Measurements from ENCODE around the gene RC3H1.
"Not testable (repeated sequence)": the region's sequence is repeated elsewhere in the genome, so short reads cannot be mapped to it uniquely, and the experiment has no call there.

RC3H1 gene

DNA sequence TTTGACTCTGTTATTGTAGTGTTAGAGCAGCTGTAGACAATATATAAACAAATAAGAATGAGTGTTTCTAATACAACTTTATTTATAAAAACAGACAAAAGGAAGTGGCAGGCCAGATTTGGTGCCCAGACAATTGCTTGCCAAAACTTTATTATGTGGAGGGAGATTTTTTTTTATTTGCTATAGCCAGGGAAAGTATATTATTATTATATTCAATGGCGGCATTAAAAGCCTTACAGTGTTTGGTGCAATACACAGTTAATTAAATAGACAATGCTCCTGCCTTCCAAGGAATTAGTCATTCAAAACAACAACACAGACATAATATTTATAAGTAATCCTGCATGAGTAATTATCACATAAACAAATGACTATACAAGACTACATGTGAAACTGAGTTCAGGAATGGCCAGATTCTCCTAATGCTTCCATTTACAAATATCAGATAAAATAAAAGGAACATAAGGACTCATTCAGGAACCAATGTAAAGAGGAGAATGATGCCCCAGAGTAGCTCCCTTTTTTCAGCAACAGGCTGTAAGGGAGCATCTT is 10.6 kb upstream of the RC3H1 start:
- in situ Hi-C loops (cut with MboI; ENCODE audit: low pct_unique_long_range_greater_than_20kb, low sequenced_read_pairs), result no loop called here
- no peak for DNase-seq

- DNase-seq, result no peak
- in situ Hi-C loops (cut with MboI; ENCODE audit: low pct_unique_long_range_greater_than_20kb, low sequenced_read_pairs), result no loop called here
These were observed 8.9 kb upstream of the RC3H1 start for GRCh38 chr1:174031099-174031498.

GRCh38 chr1:174028495-174028894 is 6.3 kb upstream of the RC3H1 start:
- DNase-seq, result no peak
- in situ Hi-C loops (cut with MboI; ENCODE audit: low pct_unique_long_range_greater_than_20kb, low sequenced_read_pairs), result no loop called here

DNA sequence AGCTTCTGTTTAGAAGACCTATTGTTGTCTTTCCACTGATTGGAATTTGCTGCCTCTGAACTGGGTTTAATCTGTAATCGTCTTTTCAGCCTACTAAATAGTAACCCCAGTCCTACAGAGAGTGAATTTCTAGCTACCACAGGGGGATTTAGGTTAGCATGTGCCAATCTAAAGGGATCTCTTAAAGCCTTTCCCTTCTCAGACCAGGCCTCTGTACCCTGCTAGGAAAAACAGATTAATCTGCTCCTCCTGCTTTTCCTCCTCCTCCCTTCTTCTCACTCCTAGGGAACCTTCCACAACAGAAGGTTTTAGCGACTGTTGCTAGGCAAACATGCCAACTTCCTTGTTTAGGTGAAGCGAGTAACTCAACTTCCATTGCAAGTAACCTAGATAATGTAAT is 1.3 kb upstream of the RC3H1 start:
- peak; percentile 89 for DNase-seq
- in situ Hi-C loops (cut with MboI; ENCODE audit: low pct_unique_long_range_greater_than_20kb, low sequenced_read_pairs), result no loop called here

DNA sequence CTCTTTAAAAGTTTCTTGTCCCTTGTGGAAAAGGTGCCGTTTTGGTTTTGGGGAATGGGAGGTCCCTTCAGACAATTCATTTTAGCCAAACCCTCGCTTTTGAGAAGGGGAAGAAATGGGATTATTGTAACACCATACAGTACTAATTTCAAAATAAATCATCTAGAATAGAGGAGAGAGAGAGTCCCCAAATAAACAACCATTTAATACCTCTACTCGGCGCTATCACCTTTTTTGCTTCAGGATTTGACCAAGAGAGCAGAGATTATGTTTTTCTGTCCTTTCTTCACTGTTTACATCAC is 770 bp upstream of the RC3H1 start:
- in situ Hi-C loops (cut with MboI; ENCODE audit: low pct_unique_long_range_greater_than_20kb, low sequenced_read_pairs), result no loop called here

DNA sequence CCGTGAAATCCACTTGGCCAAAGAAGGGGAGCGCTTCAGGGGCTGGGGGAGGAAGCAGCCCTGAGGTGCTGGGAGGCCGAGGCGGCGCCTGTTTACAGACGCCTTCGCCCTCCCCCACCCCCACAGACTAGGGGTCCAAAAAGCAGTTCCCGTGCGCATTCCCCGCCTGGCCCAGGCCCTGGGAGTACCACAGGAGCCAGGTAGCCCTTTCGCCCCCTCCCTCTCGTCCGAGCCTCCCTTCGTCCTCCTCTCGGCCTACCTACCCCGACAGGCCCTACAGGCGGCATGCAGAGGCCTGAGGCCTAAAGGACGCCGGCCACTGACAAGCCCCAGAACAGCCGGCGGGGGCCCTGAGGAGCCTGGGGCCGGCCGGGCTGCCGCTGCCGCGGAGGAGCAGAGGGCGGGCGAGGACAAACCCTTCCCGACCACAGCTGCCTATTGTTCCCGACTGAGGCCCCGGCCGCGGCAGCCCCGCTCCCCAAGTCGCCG is 522 bp downstream of the RC3H1 start:
- DNase-seq, result peak; percentile 67
- in situ Hi-C loops (cut with MboI; ENCODE audit: low pct_unique_long_range_greater_than_20kb, low sequenced_read_pairs), result no loop called here

More for the DNA sequence above, 770 bp upstream of the RC3H1 start:
- DNase-seq, result no peak

GRCh38 chr1:174018565-174018964 is 3.6 kb downstream of the RC3H1 start:
- no peak for DNase-seq
- in situ Hi-C loops (cut with MboI; ENCODE audit: low pct_unique_long_range_greater_than_20kb, low sequenced_read_pairs), result no loop called here

GRCh38 chr1:174017231-174017970 is 4.8 kb downstream of the RC3H1 start:
- DNase-seq, result no peak
- in situ Hi-C loops (cut with MboI; ENCODE audit: low pct_unique_long_range_greater_than_20kb, low sequenced_read_pairs), result no loop called here

GRCh38 chr1:174013864-174014418 is 8.2 kb downstream of the RC3H1 start:
- DNase-seq, result no peak
- in situ Hi-C loops (cut with MboI; ENCODE audit: low pct_unique_long_range_greater_than_20kb, low sequenced_read_pairs), result no loop called here

DNA sequence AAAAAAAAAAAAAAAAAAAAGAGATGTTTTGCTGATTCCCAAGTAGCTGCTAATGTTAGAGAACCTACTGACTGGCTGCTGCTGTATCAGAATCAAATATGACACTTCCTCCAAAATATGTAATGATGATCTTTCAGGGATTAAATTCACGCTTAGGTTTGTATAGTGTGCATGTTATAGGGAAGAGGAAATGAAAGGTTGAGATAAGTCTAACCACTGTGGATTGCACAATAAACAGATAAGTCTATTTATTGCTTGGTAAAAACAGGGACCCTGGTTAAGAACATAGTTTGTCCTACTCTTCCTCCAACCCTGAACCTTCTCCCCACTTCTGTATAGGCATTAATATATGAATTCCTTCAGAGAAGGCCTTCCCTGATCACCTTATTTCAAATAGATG is 13.2 kb downstream of the RC3H1 start:
- in situ Hi-C loops (cut with MboI; ENCODE audit: low pct_unique_long_range_greater_than_20kb, low sequenced_read_pairs), result no loop called here
- DNase-seq, result peak; percentile 84

- in situ Hi-C loops (cut with MboI; ENCODE audit: low pct_unique_long_range_greater_than_20kb, low sequenced_read_pairs), result no loop called here
- DNase-seq, result peak; percentile 42
These were observed 13.9 kb downstream of the RC3H1 start for GRCh38 chr1:174008269-174008668.

- in situ Hi-C loops (cut with MboI; ENCODE audit: low pct_unique_long_range_greater_than_20kb, low sequenced_read_pairs), result no loop called here
- DNase-seq, result no peak
These were observed 14.3 kb downstream of the RC3H1 start for GRCh38 chr1:174007851-174008250.

DNA sequence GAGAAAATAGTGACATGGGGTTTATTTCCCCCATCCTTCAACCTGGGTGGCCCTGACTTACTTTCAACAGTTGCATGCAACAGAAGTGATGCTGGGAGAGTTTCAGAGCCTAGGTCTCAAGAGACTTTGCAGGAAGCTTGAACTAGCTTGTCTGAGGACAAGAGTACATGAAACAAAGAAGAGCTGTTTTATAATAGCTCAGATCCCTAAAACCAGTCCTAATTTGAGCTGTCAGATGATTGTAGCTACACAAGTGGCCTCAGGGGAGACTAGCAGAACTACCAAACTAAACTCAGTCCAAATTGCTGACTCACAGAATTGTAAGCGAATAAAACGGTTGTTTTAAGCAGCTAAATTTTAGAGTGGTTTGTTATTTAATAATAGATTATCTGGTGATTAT is 17.1 kb downstream of the RC3H1 start:
- in situ Hi-C loops (cut with MboI; ENCODE audit: low pct_unique_long_range_greater_than_20kb, low sequenced_read_pairs), result no loop called here

GRCh38 chr1:174003867-174004266 is 18.3 kb downstream of the RC3H1 start:
- in situ Hi-C loops (cut with MboI; ENCODE audit: low pct_unique_long_range_greater_than_20kb, low sequenced_read_pairs), result no loop called here
- DNase-seq, result no peak

More for the DNA sequence above, 17.1 kb downstream of the RC3H1 start:
- DNase-seq, result no peak

GRCh38 chr1:174001573-174001972 is 20.6 kb downstream of the RC3H1 start:
- in situ Hi-C loops (cut with MboI; ENCODE audit: low pct_unique_long_range_greater_than_20kb, low sequenced_read_pairs), result no loop called here
- DNase-seq, result no peak

GRCh38 chr1:174000371-174000770 is 21.8 kb downstream of the RC3H1 start:
- DNase-seq, result no peak
- in situ Hi-C loops (cut with MboI; ENCODE audit: low pct_unique_long_range_greater_than_20kb, low sequenced_read_pairs), result no loop called here

DNA sequence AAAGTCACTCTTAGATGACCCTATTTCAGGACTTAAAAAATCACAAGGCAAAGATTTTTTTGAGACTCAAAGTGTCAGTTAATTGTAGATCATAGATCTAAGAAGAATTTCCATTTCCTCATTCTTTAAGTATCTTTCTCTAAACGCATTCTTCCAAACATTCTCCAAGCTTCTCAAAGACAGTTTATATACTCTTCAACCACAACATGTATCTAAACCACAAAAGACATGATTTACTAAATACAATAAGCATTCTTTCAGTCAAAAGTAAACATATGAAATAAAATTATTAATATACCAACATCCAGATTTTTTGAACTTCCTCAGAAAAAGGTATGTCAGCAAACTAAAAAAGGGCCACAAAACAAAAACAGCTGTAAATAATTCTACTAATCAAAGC is 24.4 kb downstream of the RC3H1 start:
- in situ Hi-C loops (cut with MboI; ENCODE audit: low pct_unique_long_range_greater_than_20kb, low sequenced_read_pairs), result no loop called here

DNA sequence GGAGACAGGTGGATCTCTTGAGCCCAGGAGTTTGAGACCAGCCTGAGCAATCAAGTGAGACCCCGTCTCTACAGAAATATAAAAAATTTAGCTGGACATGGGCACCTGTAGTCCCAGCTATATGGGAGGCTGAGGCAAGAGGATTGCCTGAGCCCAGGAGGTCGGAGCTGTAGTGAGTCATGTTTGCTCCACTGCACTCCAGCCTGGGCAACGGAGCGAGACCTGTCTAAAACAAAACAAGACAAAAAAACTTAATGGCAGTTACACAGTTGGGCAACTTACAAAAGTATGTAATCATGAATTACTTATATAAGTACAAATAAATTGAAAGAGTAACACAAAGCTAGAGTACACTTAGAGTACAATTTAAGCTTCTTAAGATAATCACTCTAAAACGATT is 25.2 kb downstream of the RC3H1 start:
- in situ Hi-C loops (cut with MboI; ENCODE audit: low pct_unique_long_range_greater_than_20kb, low sequenced_read_pairs), result no loop called here

More for the DNA sequence above, 24.4 kb downstream of the RC3H1 start:
- no peak for DNase-seq

GRCh38 chr1:173995475-173995874 is 26.7 kb downstream of the RC3H1 start:
- in situ Hi-C loops (cut with MboI; ENCODE audit: low pct_unique_long_range_greater_than_20kb, low sequenced_read_pairs), result no loop called here
- no peak for DNase-seq

More for the DNA sequence above, 25.2 kb downstream of the RC3H1 start:
- no peak for DNase-seq

DNA sequence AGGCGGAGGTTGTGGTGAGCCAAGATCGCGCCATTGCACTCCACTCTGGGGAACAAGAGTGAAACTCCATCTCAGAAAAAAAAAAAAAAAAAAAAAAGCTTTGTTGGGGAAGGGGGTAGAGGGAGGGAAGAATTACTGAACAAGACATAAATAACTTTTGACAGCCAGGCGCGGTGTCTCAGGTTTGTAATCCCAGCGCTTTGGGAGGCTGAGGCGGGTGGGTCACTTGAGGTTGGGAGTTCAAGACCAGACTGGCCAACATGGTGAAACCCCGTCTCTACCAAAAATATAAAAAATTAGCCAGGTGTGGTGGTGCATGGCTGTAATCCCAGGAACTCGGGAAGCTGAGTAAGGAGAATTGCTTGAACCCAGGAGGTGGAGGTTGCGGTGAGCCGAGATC is 28.2 kb downstream of the RC3H1 start:
- DNase-seq; in situ Hi-C loops (cut with MboI; ENCODE audit: low pct_unique_long_range_greater_than_20kb, low sequenced_read_pairs): not testable (repeated sequence)

DNA sequence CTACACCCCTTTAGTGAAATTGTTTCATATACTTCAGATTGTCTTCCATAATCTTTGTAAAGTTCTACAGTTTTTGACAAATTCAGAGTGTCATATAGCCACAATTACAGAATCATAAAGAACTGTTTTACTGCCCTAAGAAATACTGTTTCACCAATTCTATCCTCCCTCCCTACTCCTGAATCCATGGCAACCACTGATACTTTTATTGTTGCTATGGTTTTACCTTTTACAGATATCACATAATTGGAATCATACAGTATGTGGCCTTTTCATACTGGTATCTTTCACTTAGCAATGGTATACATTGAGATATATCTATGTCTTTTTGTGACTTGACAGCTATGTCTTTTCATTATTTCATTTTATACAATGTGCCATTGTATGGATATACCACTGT is 34.1 kb downstream of the RC3H1 start:
- DNase-seq, result no peak
- in situ Hi-C loops (cut with MboI; ENCODE audit: low pct_unique_long_range_greater_than_20kb, low sequenced_read_pairs), result no loop called here

Data from KBM-7 (cell line).